GM18505 (cell line): ENCODE measurements around the gene OPCML.

Source experiments
- ATAC-seq: cut with Tn5 transposase; IDR thresholded peaks from one replicate; pipeline ENCODE4 v1.9.1; 2021; ENCODE audit not compliant: unreplicated experiment
- POLR2A ChIP-seq: IDR thresholded peaks from 4 replicates; pipeline ENCODE4 v1.6.1; 2011; ENCODE audit warnings: borderline replicate concordance; ENCODE audit not compliant: insufficient read depth, insufficient read length; ENCODE audit errors: extremely low read depth

Gene OPCML

DNA sequence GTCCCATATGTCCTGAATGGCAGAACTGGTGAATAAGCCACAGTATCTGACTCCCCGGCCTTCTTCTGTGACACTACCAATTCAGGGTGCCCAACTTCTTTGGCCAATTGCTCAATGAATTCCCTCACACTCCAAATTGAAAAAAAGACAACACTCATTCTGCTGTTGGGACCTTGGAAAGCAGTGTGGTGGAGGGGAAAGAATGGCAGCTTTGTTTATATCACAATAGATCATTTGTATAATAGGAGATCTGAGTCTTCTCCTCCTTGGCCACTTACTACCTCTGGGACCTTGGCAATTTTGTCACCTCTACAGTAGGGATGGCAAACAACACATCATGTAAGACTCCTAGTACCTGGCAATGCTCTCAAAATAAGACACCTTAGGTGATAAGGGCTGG is 64.6 kb downstream of the OPCML start:
- ATAC-seq, result no peak
- TF ChIP-seq POLR2A, result no peak

GRCh38 chr11:133443206-133443747 is 89.0 kb downstream of the OPCML start:
- TF ChIP-seq POLR2A, result no peak
- no peak for ATAC-seq

GRCh38 chr11:133441964-133442660 is 90.2 kb downstream of the OPCML start:
- no peak for ATAC-seq

DNA sequence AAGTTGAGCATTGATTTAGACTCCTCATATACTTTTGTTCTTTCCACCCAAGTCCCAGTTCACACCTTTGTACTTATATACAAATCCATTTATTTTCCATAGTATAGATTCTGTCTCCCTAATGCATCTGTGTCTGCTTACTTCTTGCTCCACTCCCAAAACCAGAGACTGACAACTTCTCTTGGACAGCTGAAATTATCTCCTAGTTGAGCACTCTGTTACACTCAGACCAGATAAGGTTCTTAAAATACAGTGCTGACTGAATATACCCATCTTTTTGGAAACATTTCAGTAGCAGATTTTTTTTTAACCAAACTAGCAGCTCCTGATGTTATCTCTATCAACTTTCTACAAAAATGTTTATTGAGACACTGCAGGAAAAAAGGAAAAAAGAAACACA is 106.3 kb downstream of the OPCML start:
- no peak for ATAC-seq
- no peak for TF ChIP-seq POLR2A

More at GRCh38 chr11:133441964-133442660, 90.2 kb downstream of the OPCML start:
- no peak for TF ChIP-seq POLR2A

- TF ChIP-seq POLR2A, result no peak
- no peak for ATAC-seq
These were observed 107.1 kb downstream of the OPCML start for GRCh38 chr11:133425245-133425644.

DNA sequence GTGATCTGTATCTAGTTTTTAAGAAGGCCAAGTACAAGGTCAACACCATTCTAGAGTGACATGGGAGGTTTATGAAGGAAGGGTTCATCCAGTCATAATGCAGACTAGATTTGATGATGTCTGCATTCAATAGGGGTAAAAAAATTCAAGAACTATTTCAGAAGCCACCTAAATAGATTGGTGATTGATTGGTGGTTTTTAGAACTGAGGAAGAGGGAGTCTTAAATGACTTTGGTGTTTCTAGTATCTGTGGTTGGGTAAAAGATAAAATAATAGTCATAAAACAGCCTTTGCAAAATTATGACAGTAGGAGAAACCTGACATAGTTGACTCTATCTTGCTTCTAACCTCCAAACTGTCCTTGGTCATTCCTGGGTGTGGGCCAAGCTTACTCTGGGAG is 114.1 kb downstream of the OPCML start:
- ATAC-seq, result no peak
- TF ChIP-seq POLR2A, result no peak

DNA sequence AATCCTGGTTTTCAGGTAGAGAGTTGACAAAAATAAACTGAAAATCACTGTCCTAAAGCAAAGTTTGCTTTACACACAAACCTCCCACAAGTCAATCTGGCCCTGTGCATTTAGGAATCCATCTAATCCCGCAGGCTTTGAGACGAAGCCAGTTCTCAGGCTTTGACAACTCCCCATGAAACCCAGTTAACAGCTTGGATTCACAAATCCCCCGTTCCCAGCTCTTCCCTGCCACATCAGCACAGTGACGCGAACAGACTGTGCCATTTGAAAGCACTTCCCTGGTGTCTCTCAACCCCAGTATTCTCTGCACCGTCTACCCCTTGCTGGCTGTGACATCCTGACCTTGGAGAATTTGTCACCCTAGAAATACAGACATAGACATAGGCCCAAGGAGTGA is 117.8 kb downstream of the OPCML start:
- no peak for ATAC-seq
- no peak for TF ChIP-seq POLR2A

DNA sequence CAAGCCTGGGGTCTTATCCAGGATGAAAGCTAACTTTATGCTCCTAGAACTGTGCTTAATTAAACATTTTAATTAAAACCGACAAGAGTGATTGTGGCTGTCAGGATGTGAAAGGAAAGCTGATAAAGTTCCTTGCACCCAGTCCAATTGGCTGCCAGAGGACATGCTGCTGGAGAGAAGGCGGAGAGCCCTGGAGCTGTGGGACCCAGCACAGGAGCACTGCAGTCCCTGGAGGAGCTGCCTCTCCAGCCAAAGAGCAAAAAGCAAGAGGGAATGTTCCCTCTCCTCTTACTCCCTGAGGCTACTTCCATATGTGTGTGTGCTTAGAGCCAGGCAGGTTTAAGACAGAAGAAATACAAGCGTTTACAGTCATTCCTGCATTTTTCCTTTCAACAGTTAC is 118.6 kb downstream of the OPCML start:
- ATAC-seq, result no peak
- TF ChIP-seq POLR2A, result no peak

GRCh38 chr11:133409799-133410198 is 122.5 kb downstream of the OPCML start:
- TF ChIP-seq POLR2A, result no peak
- ATAC-seq, result no peak

DNA sequence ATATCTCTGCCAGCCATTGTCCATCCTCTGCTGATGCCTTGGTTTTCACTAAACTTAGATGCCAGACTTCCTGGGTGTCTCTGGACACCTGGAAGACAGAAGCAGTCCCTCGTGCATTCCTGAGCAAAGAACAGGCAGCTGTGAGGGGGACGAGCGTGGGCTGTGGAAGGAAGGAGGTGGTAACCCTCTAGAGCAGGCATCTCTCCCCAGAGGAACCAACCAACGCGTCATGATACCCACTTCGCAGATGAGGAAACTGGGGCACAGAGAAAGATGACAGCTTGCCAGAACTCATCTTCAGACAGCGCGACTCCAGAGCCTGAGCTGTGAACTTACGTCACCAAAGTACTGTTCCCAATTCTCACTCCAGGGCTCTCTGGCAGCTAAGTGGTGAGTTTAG is 123.4 kb downstream of the OPCML start:
- no peak for ATAC-seq
- TF ChIP-seq POLR2A, result no peak

GRCh38 chr11:133408402-133408801 is 123.9 kb downstream of the OPCML start:
- TF ChIP-seq POLR2A, result no peak
- no peak for ATAC-seq

GRCh38 chr11:133406489-133406888 is 125.8 kb downstream of the OPCML start:
- no peak for ATAC-seq
- no peak for TF ChIP-seq POLR2A

DNA sequence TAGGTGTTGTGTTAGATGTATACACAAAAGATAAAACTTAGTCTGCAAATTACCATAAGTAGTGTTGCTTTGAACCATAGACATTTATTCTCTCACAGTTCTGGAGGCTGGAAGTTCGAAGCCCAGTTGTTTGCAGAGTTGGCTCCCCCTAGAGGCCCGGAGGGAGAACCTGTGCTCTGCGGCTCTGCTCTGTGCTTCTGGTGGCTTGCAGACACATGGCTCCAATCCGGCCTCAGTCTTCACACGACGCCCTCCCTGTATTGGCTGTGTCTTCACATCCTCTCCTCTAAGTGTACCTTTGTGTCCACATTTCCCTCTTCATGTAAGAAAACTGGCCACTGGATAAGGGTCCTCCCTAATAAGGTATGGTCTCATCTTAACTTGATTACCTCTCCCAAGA is 128.4 kb downstream of the OPCML start:
- no peak for ATAC-seq
- no peak for TF ChIP-seq POLR2A

DNA sequence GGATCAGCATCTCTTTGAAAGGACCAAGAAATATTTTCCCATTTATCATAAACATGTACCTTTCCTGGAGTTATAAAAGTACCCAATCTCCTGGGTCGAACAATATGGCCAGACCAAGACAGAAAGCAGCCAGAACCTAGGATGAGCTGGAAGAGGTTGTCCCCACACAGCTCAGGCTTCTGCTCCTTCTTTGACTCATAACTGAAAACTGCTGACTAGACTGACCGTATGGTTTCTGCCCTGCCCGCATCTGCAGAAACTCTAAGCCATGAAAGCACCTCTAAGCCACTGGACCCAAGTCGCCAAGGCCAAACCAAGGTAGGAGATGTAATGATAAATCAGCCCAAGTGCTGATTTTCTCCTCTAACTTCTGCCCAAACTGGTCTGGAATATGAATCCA is 129.8 kb downstream of the OPCML start:
- no peak for TF ChIP-seq POLR2A
- ATAC-seq, result no peak

GRCh38 chr11:133399855-133400625 is 132.3 kb downstream of the OPCML start:
- ATAC-seq, result no peak
- no peak for TF ChIP-seq POLR2A

DNA sequence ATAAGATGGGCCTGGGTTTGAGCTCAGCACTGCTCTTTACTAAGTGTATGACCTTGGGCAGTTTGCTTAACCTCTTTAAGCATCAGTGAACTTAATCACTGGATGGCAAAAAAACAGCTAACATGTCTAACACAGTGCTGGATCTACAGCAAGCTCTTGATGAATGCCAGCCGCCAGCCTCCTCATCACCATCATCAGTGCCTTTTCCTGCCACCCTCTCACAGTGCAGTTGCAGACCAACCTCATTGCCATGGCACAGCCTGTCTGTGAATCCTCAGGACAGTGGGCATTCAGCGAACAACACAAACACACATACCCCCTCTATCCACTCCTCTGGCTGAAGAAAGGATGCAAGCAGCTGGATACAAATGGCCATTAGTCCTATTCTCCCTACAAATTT is 133.0 kb downstream of the OPCML start:
- no peak for ATAC-seq
- TF ChIP-seq POLR2A, result no peak
